GM12892 (cell line): ENCODE results near the gene B3GALT5.

ENCODE experiments used
- POLR2A ChIP-seq: IDR thresholded peaks from 2 replicates; pipeline ENCODE4 v1.6.1; 2011; ENCODE audit warnings: low read depth, low read length, control low read depth
- POLR2AphosphoS5 ChIP-seq: IDR thresholded peaks from 2 replicates; pipeline ENCODE4 v1.6.1; 2011; ENCODE audit warnings: low read depth, low read length, control low read depth
- TAF1 ChIP-seq: IDR thresholded peaks from 2 replicates; pipeline ENCODE4 v1.6.1; 2011; ENCODE audit warnings: low read depth, mild to moderate bottlenecking, control low read depth, low read length, borderline replicate concordance

DNA sequence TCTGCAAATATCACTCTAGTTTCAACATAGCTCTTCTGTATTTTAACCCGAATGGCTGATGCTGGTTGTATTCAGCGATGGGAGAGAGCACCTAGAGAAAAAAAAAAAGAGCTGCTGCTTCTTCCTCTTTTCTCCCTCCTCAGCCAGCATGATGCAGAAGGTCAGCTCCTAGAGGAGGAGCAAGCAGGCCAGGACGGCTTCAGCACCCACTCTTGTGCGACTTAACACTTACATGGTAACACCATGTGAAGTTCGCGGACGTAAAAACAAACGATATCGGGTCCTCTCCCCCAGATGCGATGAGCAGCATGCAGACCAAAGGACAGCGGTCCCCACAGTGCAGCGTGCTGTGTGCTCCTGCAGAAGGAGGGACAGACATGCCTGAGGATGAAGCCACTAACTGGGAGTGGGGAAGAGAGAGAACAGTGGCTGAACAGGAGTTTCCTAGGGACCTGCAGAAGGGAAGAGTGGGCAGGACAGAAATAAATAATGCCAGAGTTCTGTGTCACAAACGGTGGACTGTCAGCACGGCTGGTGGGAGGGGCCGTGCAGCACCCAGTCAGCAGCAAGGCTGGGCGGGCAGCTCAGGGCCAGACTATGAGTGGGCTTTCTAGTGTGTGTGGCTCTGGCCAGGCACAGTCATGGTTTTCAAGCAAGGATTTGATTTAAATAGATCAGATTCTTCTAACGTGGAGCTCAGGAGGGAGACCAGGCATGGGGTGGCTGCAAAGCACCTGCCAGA is 11.4 kb upstream of the B3GALT5 start:
- TF ChIP-seq POLR2A: no peak
- TF ChIP-seq POLR2AphosphoS5: no peak
- no peak for TF ChIP-seq TAF1
